CD4-positive, CD25-positive, alpha-beta regulatory T cell (primary cell): Measurements from ENCODE around the gene TUFM. TPM values are rescaled to one million over a fixed set of nuclear protein-coding genes. Genes with fewer than 3 reads are reported as not detected.
"Not testable (repeated sequence)": the region's sequence is repeated elsewhere in the genome, so short reads cannot be mapped to it uniquely, and the experiment has no call there.

Experiments used
- ATAC-seq, 2 donors: fragments of 150-1000 bp; cut with Tn5 transposase; one replicate each; pipeline ENCODE4 v1.10.0; 2021; ENCODE audit warnings: low read depth in 2 of 2, moderate number of reproducible peaks in 2 of 2, moderate library complexity in 1 of 2
- DNase-seq, 3 donors: peaks; one replicate each; pipeline versions ENCODE4 v3.0.0 to v3.0.0-alpha.2; 2012 to 2022; ENCODE audit warnings: mixed read lengths in 1 of 3
- H3K27ac ChIP-seq: one replicate; pipeline ENCODE4 v1.7.0; 2013; ENCODE audit warnings: mild to moderate bottlenecking, low read length; ENCODE audit not compliant: insufficient read depth, poor library complexity, severe bottlenecking
- H3K27me3 ChIP-seq: one replicate; pipeline ENCODE4 v1.7.0; 2013; ENCODE audit warnings: low read length; ENCODE audit not compliant: control insufficient read depth, insufficient read depth
- H3K36me3 ChIP-seq: one replicate; pipeline ENCODE4 v1.7.0; 2013; ENCODE audit warnings: mild to moderate bottlenecking, low read length, moderate library complexity; ENCODE audit not compliant: control insufficient read depth, insufficient read depth
- H3K4me1 ChIP-seq: 2 replicates; pipeline ENCODE4 v1.7.0; 2013; ENCODE audit warnings: mild to moderate bottlenecking, low read length; ENCODE audit not compliant: insufficient read depth, control insufficient read depth, poor library complexity, severe bottlenecking
- H3K4me3 ChIP-seq: one replicate; pipeline ENCODE4 v1.7.0; 2013; ENCODE audit warnings: low read depth, mild to moderate bottlenecking, low read length, moderate library complexity
- H3K9me3 ChIP-seq, 2 experiments: 1 replicate in 1 of 2; 2 replicates in 1 of 2; pipeline ENCODE4 v1.7.0; 2013; ENCODE audit warnings: low read length in 2 of 2, mild to moderate bottlenecking in 1 of 2, moderate library complexity in 1 of 2; ENCODE audit not compliant: control insufficient read depth in 2 of 2
- H3K27ac Mint-ChIP-seq, 3 donors: one replicate each; pipeline ENCODE4 v1.8.0; 2020 to 2022; ENCODE audit warnings: mild to moderate bottlenecking in 3 of 3, mixed read lengths in 3 of 3, moderate library complexity in 2 of 3
- H3K27me3 Mint-ChIP-seq: one replicate; pipeline ENCODE4 v1.8.0; 2022; ENCODE audit warnings: mild to moderate bottlenecking, mixed read lengths
- H3K36me3 Mint-ChIP-seq: one replicate; pipeline ENCODE4 v1.8.0; 2020; ENCODE audit warnings: mixed read lengths
- H3K4me1 Mint-ChIP-seq, 4 donors: one replicate each; pipeline ENCODE4 v1.8.0; 2020 to 2022; ENCODE audit warnings: mixed read lengths in 4 of 4, mild to moderate bottlenecking in 1 of 4
- H3K4me3 Mint-ChIP-seq, 4 donors: one replicate each; pipeline ENCODE4 v1.8.0; 2020 to 2022; ENCODE audit warnings: mild to moderate bottlenecking in 4 of 4, mixed read lengths in 4 of 4, moderate library complexity in 3 of 4
- H3K9me3 Mint-ChIP-seq, 7 donors: one replicate each; pipeline ENCODE4 v1.8.0; 2020 to 2022; ENCODE audit warnings: mixed read lengths in 7 of 7, mild to moderate bottlenecking in 3 of 7, moderate library complexity in 2 of 7
- polyA plus RNA-seq, 4 donors: library from polyadenylated mRNA; unstranded; fragments of 300-500 nt; fragmentation: Illumina TruSeq; gene quantifications; one replicate each; pipeline ENCODE4 v1.2.3, GENCODE V29; 2021
- total RNA-seq: library from RNA; stranded (reverse); gene quantifications from one replicate; pipeline ENCODE4 v1.2.3, GENCODE V29; 2022

The TUFM gene
- total and polyA plus RNA-seq, 5 donors from 2014 or later: 98.4 to 165 (median 138) TPM

- H3K4me1 Mint-ChIP-seq, DNase-seq, H3K4me3 ChIP-seq, H3K36me3 Mint-ChIP-seq, H3K27ac Mint-ChIP-seq, H3K27me3 ChIP-seq, H3K9me3 Mint-ChIP-seq, ATAC-seq, H3K27me3 Mint-ChIP-seq, H3K36me3 ChIP-seq, H3K9me3 ChIP-seq, H3K4me3 Mint-ChIP-seq, H3K4me1 ChIP-seq, H3K27ac ChIP-seq: not testable (repeated sequence)
These were observed 38.6 kb downstream of the TUFM start for GRCh38 chr16:28807445-28808120.

- not testable (repeated sequence) for H3K36me3 Mint-ChIP-seq, H3K27me3 Mint-ChIP-seq, H3K4me1 ChIP-seq, H3K9me3 Mint-ChIP-seq, H3K4me3 ChIP-seq, H3K27me3 ChIP-seq, H3K4me1 Mint-ChIP-seq, H3K36me3 ChIP-seq, H3K27ac ChIP-seq, H3K9me3 ChIP-seq
- H3K27ac Mint-ChIP-seq: peak overlapping the region in 1 of 3 donors; percentile 5
- DNase-seq (peak; percentile 59 to 88 (median 78)), ATAC-seq (peak; percentile 81 to 82)
- peak overlapping the region in 3 of 4 donors; percentile 70 to 75 (median 70) for H3K4me3 Mint-ChIP-seq
These were observed 43.7 kb downstream of the TUFM start for GRCh38 chr16:28802235-28803019.

Other genes starting within 250 kb of the TUFM start
- gene SULT1A2, start 249.3 kb downstream of the TUFM start, total RNA-seq: 0.39 TPM
- not detected for gene SULT1A2, start 249.3 kb downstream of the TUFM start, polyA plus RNA-seq
- gene SULT1A1, start 236.3 kb downstream of the TUFM start, total RNA-seq: 8.6 TPM
- gene SULT1A1, start 236.3 kb downstream of the TUFM start, polyA plus RNA-seq: 10 to 100 TPM in 2 of 4 donors, 1 to 10 TPM in 2; 6.4 to 19.2 (median 10.2) TPM
- gene NPIPB8, start 208.3 kb downstream of the TUFM start, total RNA-seq: 1.1 TPM
- not detected for gene NPIPB8, start 208.3 kb downstream of the TUFM start, polyA plus RNA-seq
- 182 TPM for gene EIF3C, start 134.9 kb downstream of the TUFM start, total RNA-seq
- gene EIF3C, start 134.9 kb downstream of the TUFM start, polyA plus RNA-seq: 100 to 1,000 TPM; 131 to 214 (median 178) TPM
- 5.8 TPM for gene NPIPB9, start 94.6 kb downstream of the TUFM start, total RNA-seq
- under 1 TPM in 2 of 4 donors, not detected in 2; 0.20 to 0.23 TPM for gene NPIPB9, start 94.6 kb downstream of the TUFM start, polyA plus RNA-seq
- 342 TPM for gene ATXN2L, start 23.3 kb downstream of the TUFM start, total RNA-seq
- 10 to 100 TPM; 11.0 to 20.8 (median 11.6) TPM for gene ATXN2L, start 23.3 kb downstream of the TUFM start, polyA plus RNA-seq
- gene SH2B1, start 17.5 kb upstream of the TUFM start, total RNA-seq: 73.8 TPM
- 1 to 10 TPM; 1.5 to 2.4 (median 1.9) TPM for gene SH2B1, start 17.5 kb upstream of the TUFM start, polyA plus RNA-seq
- gene ATP2A1, start 32.1 kb upstream of the TUFM start, total RNA-seq: 1.4 TPM
- gene ATP2A1, start 32.1 kb upstream of the TUFM start, polyA plus RNA-seq: not detected
- 28.2 TPM for gene RABEP2, start 78.9 kb upstream of the TUFM start, total RNA-seq
- gene RABEP2, start 78.9 kb upstream of the TUFM start, polyA plus RNA-seq: 1 to 10 TPM; 2.9 to 3.9 (median 3.4) TPM
- 0.52 TPM for gene CD19, start 85.6 kb upstream of the TUFM start, total RNA-seq
- 1 to 10 TPM in 1 of 4 donors, not detected in 3; 2.8 TPM for gene CD19, start 85.6 kb upstream of the TUFM start, polyA plus RNA-seq
- 96.2 TPM for gene NFATC2IP, start 104.6 kb upstream of the TUFM start, total RNA-seq
- gene NFATC2IP, start 104.6 kb upstream of the TUFM start, polyA plus RNA-seq: 10 to 100 TPM; 22.9 to 30.3 (median 24.9) TPM
- gene SPNS1, start 128.4 kb upstream of the TUFM start, total RNA-seq: 24.5 TPM
- gene SPNS1, start 128.4 kb upstream of the TUFM start, polyA plus RNA-seq: 10 to 100 TPM; 22.3 to 32.9 (median 25.2) TPM
- gene LAT, start 138.7 kb upstream of the TUFM start, total RNA-seq: 282 TPM
- 100 to 1,000 TPM; 287 to 429 (median 317) TPM for gene LAT, start 138.7 kb upstream of the TUFM start, polyA plus RNA-seq